Measurements from ENCODE around the gene CD44. TPM values are rescaled to one million over a fixed set of nuclear protein-coding genes. Genes with fewer than 3 reads are reported as not detected.

Gene CD44
- polyA plus RNA-seq, 2 of the 4 experiments (the other 2 are of a cell fraction) = 309 to 585 TPM

DNA sequence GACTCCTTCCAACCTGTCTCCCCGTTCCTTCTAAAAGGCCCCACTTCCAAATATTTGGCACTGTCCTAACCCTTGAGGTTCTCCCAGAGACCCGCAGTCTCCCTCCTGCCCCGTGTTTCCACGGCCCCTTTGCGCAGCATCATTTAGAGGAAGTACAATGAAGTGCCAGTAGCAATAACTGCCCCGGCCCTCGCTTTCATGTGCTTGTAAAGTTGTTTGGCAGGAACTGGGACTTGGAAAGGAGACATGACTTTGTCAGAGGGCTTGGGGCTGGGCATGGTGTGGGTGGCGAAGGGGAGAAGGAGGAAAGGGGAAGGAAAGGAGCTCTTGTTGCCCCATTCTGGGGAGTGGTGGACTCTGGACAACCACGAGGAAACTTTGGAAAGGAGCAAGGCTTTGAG, 2.6 kb downstream of the CD44 start:
- Histone ChIP-seq H3K27ac (peak overlapping the region; percentile 96 to 98), H3K4me3 (peak overlapping the region; percentile 79), H3K4me2 (peak overlapping the region; percentile 98), H3K4me1 (peaks cover 69% of the 10 kb centered on the region), H3K9me3 (no peaks in the 10 kb centered on the region)
- DNase-seq (ENCODE audit: low read depth in 1 of 2, low spot score in 1 of 2) = no peak
- FAIRE-seq = no peak
- CTCF ChIA-PET = interaction anchor here (0.6 to 1.2 kb wide), 2 partner anchors 144 to 434 kb away, joined by 3 read pairs; no protein-coding TSS in a partner anchor
- no peak for TF ChIP-seq CBX2 (IDR thresholded peaks at IDR 0.05; ENCODE audit: borderline replicate concordance, low read depth)
- TF ChIP-seq, protein P1, sequence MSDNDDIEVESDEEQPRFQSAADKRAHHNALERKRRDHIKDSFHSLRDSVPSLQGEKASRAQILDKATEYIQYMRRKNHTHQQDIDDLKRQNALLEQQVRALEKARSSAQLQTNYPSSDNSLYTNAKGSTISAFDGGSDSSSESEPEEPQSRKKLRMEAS (IDR thresholded peaks at IDR 0.05) = no peak
- no peak for TF ChIP-seq HOXA7 (CRISPR knock-in tag; IDR thresholded peaks at IDR 0.05)
- no peak for TF ChIP-seq HOXB5 (CRISPR knock-in tag; IDR thresholded peaks at IDR 0.05)
- TF ChIP-seq, protein P2, sequence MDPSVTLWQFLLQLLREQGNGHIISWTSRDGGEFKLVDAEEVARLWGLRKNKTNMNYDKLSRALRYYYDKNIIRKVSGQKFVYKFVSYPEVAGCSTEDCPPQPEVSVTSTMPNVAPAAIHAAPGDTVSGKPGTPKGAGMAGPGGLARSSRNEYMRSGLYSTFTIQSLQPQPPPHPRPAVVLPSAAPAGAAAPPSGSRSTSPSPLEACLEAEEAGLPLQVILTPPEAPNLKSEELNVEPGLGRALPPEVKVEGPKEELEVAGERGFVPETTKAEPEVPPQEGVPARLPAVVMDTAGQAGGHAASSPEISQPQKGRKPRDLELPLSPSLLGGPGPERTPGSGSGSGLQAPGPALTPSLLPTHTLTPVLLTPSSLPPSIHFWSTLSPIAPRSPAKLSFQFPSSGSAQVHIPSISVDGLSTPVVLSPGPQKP (IDR thresholded peaks at IDR 0.05; ENCODE audit: low read depth, low read length) = no peak
- ATAC-seq = no peak
- 69% methylated on average over 9 of the region's 9 CpGs for WGBS (ENCODE audit: missing lambda C conversion rate)
- POLR2A ChIA-PET = no interaction called here

GRCh38 chr11:35142481-35143075, 3.6 kb downstream of the CD44 start:
- CTCF ChIA-PET = no interaction called here

DNA sequence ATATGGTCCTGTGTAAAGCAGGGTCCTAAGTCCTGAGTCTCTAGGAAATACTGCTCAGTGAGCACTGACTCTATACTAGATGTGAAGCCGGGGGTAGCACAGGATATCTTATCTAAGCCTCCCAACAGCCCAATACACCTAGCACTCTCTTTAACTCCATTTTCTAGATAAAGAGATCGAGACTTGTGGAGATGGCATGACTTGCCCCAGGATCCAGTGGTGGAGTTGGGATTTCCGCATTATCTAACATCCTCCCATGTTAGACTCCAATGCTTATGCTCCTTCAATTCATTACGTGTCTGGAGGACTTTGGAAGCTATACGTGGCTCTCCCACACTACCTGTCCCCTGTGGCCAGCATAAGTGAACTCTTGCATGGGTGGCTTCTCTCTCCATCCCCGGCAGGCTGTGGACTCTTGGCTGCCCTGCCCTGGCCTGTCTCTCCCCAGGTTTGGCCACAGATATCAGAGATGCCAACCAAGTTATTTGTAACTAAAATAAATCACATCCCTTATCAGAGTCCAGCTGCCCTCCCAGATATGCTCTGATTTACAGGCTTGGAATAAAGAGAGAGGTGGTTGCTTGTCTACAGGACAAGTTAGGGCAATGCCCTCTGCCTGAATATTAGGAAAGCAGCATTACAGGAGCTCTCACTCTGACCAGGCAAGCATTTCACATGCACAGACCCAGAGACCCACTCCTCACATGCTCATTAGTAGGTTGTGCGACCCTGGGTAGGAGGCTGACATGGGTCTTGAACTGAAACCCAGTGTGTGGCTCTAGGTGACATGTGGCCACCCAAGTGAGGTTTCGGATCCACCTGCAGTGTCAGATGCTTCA, 4.5 kb downstream of the CD44 start:
- ChIA-PET POLR2A (no interaction called here), CTCF (interaction anchor here (0.6 kb wide), 1 partner anchor 143 kb away, joined by 3 read pairs; no protein-coding TSS in a partner anchor)
- H3K4me2 ChIP-seq = peak overlapping the region; percentile 98
- TF ChIP-seq, protein P1 (IDR thresholded peaks at IDR 0.05) = 0 out of 2 replicates have a peak, but pooled peaks have one; percentile 11
- TF ChIP-seq HOXB13 (CRISPR knock-in tag; IDR thresholded peaks at IDR 0.05; ENCODE audit: low read depth) = no peak
- no peak for TF ChIP-seq HOXB5 (CRISPR knock-in tag; IDR thresholded peaks at IDR 0.05)
- no peak for TF ChIP-seq JUNB (IDR thresholded peaks at IDR 0.05)
- TF ChIP-seq KDM5A (IDR thresholded peaks at IDR 0.05) = no peak
- no peak for TF ChIP-seq RAD21 (conservative IDR thresholded peaks at IDR 0.05 in 1 of 2, IDR thresholded peaks at IDR 0.05 in 1 of 2)
- no peak for TF ChIP-seq BHLHE40 (IDR thresholded peaks at IDR 0.05; ENCODE audit: low read depth, low read length)
- DNase-seq (ENCODE audit: low read depth in 1 of 2, low spot score in 1 of 2) (no peak), FAIRE-seq (no peak), ATAC-seq (no peak)
- peaks cover 69% of the 10 kb centered on the region for H3K4me1 ChIP-seq
- peak overlapping the region; percentile 77 to 85 for H3K27ac ChIP-seq
- WGBS (ENCODE audit: missing lambda C conversion rate) = 76% methylated on average over 8 of the region's 8 CpGs
- no peaks in the 10 kb centered on the region for H3K9me3 ChIP-seq
- peak overlapping the region; percentile 18; the same call in 2 of the 3 replicates for H3K4me3 ChIP-seq

More at GRCh38 chr11:35142481-35143075, 3.6 kb downstream of the CD44 start:
- Histone ChIP-seq H3K9me3 (no peaks in the 10 kb centered on the region), H3K4me1 (peaks cover 77% of the 10 kb centered on the region), H3K27ac (peak overlapping the region; percentile 77 to 85), H3K4me3 (no peak overlapping the region; the same call in 2 of the 3 replicates), H3K4me2 (peak overlapping the region; percentile 98)
- TF ChIP-seq JUNB (IDR thresholded peaks at IDR 0.05) (0 out of 2 replicates have a peak, but pooled peaks have one; percentile 47), FOSL2 (IDR thresholded peaks at IDR 0.05) (no peak), FOSL2 (CRISPR knock-in tag; IDR thresholded peaks at IDR 0.05) (peak; percentile 71)
- TF ChIP-seq, protein P3, sequence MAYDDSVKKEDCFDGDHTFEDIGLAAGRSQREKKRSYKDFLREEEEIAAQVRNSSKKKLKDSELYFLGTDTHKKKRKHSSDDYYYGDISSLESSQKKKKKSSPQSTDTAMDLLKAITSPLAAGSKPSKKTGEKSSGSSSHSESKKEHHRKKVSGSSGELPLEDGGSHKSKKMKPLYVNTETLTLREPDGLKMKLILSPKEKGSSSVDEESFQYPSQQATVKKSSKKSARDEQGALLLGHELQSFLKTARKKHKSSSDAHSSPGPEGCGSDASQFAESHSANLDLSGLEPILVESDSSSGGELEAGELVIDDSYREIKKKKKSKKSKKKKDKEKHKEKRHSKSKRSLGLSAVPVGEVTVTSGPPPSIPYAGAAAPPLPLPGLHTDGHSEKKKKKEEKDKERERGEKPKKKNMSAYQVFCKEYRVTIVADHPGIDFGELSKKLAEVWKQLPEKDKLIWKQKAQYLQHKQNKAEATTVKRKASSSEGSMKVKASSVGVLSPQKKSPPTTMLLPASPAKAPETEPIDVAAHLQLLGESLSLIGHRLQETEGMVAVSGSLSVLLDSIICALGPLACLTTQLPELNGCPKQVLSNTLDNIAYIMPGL (CRISPR knock-in tag; IDR thresholded peaks at IDR 0.05; ENCODE audit: borderline replicate concordance) = no peak
- ATAC-seq (no peak), DNase-seq (ENCODE audit: low read depth in 1 of 2, low spot score in 1 of 2) (no peak), FAIRE-seq (no peak)
- POLR2A ChIA-PET = no interaction called here
- WGBS (ENCODE audit: missing lambda C conversion rate) = 57% methylated on average over 2 of the region's 2 CpGs

All from A549 (cell line).